SK-N-MC (cell line): ENCODE data around the gene CBX3.

Source experiments
- EZH2 ChIP-seq: fragments of 200-600 bp; sonication (generic); IDR thresholded peaks from one replicate; pipeline ENCODE4 v1.6.1; 2017; ENCODE audit warnings: antibody characterized with exemption
- FOXP2 ChIP-seq: optimal IDR thresholded peaks from 2 replicates; pipeline ENCODE3; 2011; ENCODE audit warnings: mild to moderate bottlenecking, moderate library complexity; ENCODE audit not compliant: insufficient read depth; ENCODE audit errors: extremely low read length, control extremely low read depth
- POLR2AphosphoS5 ChIP-seq: IDR thresholded peaks from 2 replicates; pipeline ENCODE4 v1.6.1; 2012; ENCODE audit warnings: mild to moderate bottlenecking, low read depth, low read length, borderline replicate concordance

GRCh38 chr7:26169271-26169670 lies 32.3 kb upstream of the CBX3 start:
- TF ChIP-seq EZH2 (no peak), POLR2AphosphoS5 (no peak), FOXP2 (no peak)
